ENCODE measurements around the gene TBC1D7. TPM values are rescaled to one million over a fixed set of nuclear protein-coding genes. Genes with fewer than 3 reads are reported as not detected.

Gene TBC1D7
- total RNA-seq, result 15.0 and 16.6 TPM in 2 replicates

DNA sequence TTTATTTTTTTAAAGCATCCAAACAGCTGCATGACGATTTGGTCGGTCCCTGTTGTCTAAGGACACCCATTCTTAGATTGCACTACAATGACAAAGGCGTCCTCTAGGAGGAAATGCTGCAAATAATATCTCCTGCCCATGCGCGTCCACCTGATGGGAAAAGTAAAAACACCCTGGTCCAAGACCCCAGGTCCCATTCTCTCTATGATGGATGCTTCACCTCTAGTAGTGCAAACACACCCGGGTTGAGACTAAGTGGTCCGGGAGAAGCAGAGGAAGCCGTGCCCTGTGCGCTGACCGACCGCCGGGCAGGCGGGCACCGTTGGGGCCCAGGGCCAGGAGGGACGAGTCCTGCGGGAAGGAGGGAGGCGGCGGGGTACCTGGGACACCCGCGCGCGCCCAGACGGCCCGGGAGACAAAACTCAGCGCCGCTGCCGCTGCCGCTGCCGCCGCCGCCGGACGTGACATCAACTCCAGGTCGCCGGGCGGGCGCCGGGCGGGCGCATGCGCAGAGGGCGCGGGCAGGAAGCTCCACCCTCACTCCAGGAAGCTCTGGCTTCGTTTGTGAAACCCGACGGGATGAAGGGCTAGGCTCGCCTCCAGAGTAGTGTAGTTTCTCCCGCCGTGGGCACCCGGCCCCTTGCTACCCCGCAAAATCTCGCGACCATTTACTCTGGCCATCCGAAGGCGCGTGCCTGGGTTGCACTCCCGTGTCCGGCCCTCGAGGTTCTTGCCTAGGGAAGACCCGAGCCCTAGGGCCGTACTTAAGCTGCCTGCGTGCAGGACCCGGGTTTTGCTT is at the start of gene TBC1D7:
TSS of gene TBC1D7 (minus strand) at position 462 of the 799 bp plus-strand sequence. CDS start 1,639 bp downstream, outside the sequence.
- DNase-seq, result peak; percentile 96

DNA sequence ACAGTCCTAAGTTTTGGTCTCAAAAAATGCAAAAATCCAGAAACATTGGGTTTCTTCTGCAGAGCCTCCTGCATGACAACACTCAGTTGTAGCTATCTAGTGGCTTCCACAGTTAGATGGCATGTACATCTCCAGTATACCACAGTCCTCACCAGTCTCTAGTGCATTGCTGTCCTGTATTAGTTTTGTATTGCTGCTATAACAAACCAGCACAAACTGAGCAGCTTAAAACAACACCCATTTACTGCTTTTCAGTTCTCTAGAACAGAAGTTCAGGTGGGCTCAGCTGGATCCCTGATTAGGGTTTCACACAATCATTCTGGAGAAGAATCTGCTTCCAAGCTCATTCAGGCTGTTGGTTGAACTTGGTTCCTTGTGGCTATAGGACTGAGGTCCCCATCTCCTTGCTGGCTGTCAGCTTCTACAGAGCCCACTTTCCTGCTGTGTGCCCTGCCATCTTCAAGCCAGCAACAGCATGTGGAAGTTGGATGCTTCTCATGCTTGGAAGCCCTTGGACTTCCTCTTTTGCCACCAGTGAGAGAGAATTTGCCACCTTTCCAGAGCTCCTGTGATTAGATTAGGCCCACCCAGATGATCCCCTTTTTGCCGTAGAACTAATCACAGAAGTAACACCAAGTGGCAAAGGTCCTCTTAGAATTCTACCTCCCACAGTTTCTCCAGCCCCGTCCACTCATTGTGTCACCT is 48.9 kb upstream of the TBC1D7 start:
- no peak for DNase-seq

DNA sequence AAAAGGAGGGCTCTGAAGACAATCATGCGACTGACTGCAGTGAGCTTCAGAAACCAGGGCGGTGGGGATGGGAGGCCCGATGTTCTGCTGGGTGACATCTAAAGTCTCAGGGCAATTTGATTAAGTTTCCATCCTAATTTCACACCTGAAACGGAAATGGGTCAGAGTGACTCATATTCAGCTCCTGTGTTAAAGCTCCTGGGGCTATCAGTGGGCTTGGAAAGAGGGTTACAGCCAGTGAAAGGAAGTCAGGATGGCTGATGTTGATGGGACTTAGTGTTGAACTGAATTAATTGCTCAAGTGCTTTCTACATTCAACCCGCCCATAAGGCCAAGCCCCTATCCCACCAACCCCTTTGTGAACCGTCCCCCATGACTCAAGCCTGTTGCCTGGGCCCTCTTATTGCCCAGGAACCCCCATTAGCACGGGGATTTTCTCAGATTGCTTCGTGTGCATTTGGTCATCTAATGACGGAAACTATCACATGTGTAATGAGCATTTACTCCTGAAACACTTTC is 47.1 kb upstream of the TBC1D7 start:
- peak; percentile 58 for DNase-seq

DNA sequence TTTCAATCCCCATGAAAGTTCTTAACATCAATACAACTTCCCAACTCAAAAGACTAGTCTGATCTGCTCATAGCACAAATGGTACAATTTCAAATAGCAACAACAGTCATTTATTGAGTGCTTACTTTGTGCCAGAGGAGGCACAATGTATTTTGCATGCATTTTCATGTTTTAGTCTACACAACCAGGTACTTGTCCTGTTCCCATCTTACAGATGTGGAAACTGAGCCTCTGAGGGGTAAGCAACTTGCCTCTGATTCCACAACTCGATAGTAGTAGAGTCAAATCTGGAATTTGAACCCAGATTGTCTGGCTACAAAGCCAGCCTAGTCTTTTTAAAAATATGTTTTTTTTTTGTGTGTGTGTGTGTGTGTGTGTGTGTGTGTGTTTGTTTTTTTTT is 45.6 kb upstream of the TBC1D7 start:
- no peak for DNase-seq

DNA sequence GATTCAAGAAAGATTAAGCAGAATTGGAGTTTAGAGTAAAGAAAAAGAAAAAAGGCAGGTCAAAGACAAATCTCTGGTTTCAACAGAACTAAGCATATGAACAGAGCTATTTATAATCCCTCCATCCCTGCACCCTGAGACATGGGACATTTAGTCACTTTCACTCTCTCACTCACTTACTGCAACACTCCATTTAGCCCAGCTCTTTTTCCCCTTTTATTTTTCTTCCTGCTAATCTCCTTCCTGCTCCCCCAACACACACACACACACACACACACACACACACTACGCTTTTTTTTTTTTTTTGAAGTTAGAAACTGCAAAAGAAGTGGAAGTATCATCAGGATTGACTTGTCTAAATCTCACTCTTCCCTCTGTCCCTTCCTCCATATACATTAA is 45.1 kb upstream of the TBC1D7 start:
- peak; percentile 20 for DNase-seq

DNA sequence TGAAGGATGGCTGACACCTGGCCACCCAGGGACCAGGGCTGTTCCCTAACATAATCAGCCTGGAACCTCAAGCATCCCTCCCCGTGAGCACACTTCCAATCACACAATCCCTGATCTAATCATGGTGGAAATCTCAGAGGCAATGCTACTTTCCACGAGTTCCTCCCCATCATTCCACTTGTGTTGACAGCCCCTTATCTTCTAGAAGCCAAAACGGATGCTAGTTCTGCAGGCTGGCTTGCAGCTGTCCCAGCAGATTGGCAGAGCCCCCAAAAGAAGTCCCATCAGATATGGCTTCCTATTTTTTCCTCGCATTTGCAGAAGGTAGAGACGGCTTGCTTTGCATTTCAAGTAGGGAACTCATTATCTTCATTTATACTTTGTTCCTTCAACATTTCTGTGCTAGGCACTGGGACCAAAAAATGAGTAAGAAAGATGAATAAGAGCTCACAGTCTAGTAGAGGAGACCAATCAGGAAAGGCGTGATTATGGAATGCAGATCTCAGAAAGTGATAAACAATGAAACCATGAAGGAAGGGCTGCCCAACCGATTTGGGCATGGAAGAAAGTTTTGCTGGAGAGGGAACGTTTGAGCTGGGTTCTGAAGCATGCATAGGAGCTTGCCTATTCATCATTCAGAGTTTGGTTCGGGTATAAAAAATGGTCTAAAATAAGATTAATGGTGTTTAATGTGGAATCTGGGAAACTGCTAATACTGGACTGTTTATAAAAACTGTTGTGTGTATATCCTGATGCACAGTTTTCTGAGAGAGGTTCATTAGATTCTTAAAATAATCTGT is 44.6 kb upstream of the TBC1D7 start:
- no peak for DNase-seq

DNA sequence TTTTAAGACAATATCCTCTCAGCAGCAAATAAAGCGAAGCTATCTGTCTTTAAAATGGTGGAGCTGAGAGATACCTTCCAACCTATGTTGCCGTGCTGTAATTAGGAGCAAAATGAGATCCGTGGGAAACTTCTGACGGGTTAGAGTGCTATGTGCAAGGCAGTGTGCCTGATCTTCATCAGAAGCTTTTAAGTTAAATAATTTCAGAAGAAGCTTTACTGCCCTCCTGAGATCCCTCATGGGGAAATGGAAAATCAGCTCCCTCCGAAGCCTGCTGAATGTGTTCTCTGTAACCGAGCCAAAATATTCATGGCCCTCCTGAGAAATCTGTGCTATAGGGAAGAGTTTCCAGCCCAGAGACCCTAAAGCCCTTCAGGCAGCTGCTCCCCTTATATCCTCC is 43.7 kb upstream of the TBC1D7 start:
- no peak for DNase-seq

DNA sequence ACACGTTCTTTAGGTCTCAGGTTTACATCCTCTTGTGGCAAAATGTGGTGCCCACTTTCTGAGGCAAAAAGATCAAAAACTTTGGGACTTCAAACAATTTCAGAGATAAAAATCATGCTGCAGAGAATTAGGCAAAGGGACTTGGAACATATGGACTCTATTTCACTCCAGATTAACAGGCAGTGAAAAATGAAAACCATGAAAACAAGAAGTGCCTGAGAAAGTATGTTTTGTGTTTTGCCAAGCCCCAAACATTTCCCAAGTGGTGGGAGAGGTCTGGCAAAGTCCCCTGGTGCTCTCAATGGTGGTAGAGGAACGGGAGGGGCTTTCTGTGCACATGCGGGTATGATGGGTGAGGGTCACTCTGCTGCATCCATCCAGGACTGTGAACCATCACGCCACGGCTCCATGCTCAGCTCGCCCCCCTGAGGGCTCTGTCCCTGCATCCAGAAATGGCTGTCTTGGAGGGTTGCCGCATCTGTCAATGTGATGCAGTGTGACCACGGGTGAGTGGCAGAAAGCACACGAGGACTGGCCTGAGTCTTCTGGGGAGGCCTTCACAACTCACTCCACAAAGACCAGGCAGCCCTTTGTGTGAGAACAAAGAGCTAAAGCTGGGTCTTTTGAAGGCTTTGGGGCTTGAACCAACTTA is 43.2 kb upstream of the TBC1D7 start:
- DNase-seq, result no peak

DNA sequence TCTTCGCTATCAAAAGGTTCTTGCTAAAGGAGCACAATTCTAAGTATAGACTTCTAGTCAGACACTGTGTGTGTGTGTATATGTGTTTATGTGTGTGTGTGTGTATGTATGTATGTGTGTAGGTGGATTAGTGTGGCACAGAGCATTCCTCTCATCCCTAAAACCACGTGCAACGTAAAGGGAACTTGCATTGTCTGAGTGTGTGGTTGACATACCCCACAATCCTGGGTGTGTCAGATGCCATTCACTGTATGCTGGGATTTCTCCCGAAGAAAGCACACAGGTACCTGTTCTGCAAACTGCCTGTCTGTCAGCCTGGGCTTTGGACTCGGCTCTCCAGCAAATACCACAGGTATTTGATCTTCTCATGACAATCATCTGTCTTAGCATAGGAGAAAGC is 42.3 kb upstream of the TBC1D7 start:
- no peak for DNase-seq

DNA sequence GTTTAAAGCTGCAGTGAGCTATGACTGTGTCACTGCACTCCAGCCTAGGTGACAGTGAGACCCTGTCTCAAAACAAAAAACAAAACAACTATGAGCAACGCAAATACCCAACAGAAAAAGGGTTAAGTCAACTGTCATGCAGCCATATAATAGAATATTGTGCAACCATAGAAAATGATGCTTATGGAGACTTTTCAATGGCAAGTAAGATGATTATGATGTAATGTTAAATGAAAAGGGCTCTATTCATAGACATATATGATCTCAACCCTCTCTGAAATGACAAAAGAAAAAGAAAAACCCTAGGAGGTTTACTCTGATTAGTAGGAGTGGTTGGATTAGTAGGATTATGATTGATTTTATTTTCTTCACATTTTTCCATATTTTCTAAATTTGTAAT is 41.3 kb upstream of the TBC1D7 start:
- DNase-seq, result no peak

DNA sequence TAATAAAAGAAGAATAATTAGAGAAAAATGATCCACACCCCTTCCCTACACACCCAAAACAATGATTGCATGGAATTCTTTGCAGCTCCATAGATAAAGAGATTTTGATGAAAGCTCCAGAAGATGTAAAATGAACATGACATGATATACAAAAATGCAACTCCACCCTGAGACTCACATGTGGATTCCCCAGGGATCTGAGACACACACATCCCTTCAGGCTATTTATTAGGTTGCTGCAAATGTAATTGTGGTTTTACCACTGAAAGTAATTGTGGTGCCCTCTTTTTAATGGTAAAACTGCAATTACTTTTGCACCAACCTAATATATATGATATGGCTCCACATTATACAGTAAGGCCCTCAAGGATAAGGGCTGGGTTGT is 40.4 kb upstream of the TBC1D7 start:
- DNase-seq, result no peak

DNA sequence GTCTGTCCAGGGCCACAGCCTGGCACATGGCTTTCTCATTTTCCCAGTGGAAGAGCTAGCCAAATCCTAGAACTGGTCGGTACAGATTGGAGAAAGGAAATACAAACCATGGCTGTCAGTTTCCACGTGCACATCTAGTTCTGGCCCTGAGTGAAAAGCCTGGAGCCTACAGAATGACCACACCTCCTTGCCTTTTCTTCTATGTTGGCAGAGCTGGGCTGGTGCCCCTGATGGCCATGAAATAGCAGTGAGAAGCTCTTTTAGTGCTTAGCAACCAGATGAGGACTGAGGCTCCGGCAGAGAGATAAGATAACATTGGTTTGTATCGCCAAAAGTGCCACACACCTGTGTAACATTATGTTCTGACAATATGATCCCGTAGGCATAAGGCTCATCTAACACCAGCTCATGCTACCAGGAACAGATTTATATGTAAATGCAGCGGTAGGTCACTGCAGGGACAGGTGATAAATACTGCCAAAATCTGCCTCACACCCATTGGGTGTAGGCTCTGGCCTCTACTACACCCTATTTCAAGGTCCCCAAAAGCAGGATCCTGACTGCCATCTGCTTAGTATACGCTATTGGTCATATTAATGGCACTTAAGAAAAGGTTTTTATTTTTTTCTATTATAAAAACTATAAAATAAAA is 39.9 kb upstream of the TBC1D7 start:
- peak; percentile 20 for DNase-seq

DNA sequence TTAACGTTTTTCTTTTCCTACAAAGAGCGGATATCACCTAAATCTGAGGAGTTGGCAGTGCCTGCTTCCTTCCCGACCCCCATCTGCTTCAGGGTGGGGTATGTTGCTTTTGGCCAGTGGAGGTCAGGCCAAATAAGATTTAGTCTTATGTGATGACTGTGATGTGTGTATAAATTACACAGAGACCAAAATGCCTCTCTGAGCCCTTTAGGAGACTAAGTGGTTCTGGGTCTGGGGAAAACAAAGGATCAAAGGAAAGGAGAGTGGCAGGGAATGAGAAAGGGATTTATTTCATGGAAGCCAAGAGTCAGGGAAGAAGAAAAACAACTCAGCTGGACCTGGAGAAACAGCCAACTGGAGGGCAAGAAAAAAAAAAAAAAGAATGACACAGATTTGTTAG is 39.1 kb upstream of the TBC1D7 start:
- DNase-seq, result peak; percentile 52

DNA sequence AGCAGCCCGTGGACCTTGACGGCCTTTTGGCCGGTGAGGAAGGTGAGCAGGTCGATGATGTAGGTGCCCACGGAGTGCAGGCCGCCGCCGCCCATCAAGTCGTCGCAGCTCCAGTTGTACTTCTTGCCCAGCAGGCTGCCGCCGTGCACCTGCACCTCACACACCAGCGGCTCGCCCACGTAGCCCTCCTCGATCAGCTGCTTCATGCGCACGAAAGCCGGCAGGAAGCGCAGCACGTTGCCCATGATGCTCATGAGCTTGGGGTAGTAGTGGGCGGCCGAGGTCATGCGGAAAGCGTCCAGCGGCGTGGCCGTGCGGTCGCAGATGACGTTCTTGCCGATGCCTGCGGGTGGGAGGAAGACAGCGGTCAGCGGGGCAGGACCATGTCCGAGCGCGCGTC is 37.0 kb upstream of the TBC1D7 start:
- DNase-seq, result no peak

DNA sequence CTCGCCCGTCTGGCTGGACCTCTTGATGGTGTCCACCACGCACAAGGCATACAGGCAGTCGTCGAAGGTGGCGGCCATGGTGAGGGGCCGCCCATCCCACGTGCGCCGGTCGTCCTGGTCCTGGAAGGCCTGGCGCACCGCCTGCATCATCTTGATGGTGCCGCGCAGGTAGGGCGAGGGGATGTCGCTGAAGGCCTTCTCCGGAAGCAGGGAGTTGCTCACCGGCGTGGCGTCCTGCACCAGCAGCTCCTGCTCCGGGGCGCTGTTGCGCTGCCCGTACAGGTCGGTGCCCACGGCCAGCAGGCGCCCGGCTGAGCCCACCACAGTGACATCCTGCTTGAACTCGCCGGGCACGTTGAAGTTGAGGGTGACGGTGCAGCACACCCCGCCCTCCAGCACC is 36.5 kb upstream of the TBC1D7 start:
- DNase-seq, result no peak

DNA sequence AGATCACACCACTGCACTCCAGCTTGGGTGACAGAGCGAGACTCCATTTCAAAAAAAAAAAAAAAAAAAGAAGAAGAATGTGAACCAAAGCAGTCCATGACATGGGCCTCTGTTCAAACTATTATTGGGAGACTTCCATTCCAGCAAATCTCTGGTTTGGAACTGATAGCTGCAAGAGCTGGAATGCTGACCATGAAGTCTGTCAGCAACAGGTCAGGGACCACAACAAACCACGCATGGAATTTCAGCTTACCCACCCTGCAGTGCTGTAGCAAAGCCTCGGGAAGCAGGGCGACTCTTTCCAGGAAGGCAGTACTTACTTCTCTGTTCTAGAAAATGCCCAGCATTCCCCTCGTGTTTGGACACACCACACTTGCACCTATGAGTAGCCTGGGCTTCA is 34.1 kb upstream of the TBC1D7 start:
- DNase-seq, result no peak

DNA sequence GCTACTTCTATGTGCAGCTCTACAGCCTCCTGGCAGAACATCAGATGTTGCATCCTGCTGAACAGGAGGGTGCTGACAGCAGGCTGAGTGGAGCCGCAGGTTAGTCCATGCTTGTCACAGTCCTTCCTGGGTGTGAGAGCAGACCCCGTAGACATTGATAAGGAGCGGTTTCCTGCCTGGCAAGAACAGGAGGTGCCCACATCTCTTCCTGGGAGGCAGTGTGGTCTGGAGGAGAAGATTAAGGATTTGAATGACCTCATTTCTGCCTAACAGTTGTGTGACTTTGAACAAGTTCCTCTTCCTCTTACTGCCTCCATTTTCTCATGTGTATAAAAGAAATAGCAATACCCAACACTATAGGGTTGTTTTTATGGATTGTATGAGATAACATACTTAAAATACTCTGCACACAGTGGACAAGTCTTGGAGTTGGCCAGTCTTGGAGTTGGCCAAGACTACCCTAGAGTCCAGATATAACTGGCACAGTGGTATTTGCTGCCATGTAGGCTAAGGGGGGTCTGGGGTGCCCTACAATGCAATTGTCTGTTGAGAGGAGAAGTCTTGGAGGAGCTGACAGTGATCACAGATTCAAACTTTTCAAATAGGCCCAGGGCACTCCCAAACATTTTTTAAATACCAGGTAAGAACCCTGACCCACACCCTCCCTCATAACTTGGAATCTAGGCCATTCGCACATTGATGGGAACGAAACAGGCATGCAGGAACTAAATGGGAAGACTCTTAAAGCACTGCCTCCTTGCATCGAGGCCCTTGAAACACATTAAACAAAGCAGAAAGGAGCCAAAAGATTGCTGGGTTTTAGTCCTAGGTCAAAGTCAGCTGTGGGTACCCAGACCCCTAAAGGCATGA is 32.6 kb upstream of the TBC1D7 start:
- no peak for DNase-seq

DNA sequence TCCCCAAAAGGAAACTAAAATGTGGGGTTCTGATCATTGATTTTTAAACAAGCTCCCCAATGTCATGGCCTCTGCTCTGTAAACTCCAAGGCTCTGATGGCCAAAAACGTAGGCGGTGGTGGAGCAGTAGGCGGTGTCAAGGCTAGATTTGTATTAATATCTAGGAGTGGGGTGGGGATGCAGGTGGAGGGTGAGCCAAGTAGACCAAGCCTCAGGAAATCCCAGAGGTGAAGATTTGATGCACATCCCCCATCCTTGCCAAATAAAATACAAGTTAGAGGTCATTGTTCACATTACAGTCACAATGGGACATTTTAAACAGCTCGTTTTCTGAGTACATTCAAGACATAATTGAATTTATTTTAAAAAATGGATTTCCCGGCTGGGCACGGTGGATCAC is 30.9 kb upstream of the TBC1D7 start:
- no peak for DNase-seq

DNA sequence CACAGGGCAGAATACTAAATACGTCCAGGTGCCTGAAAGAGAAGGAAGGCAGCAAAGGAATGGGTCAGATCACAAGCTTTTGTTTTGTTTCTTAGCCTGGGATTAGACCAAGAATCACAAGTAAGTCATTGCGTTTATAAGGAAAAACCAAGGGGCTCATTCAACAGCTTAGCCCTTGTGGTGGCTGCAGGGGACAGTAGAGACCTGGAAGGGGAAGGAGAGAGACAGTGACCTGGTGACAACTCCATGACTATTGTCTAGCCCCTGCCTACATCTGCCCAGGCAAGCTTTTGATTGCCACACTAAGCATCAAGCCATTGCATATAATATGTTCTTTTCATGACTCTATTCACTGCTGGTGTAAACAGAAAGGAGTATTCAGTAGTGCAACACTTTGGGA is 30.2 kb upstream of the TBC1D7 start:
- no peak for DNase-seq

DNA sequence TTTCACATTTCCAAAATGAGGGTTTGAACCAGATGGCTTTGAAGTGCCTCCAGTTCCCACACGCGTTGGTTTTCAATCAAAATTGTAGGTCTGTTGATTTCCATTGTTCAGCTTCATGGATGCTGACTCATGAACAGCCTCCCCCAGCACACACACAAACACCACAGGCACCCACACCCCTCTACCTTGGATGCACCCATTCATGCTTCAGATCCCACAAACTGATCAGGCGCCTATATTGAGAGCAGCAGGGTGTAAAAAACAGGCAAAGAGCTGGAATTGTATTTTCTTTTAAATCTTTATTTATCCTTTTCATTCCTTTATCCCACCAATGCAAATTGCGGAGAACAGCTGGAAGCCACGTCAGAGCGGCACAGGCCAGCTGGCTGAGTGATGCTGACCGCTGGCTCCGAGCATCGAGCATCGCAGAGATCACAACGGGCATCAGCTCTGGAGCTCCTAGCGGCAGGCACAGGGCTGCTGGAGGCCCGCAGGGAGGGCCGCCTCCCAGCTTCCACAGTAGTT is 29.3 kb upstream of the TBC1D7 start:
- peak; percentile 45 for DNase-seq
